GM18873 (cell line): Measurements from ENCODE around the gene TP53TG3C.
"Not testable (repeated sequence)": the region's sequence is repeated elsewhere in the genome, so short reads cannot be mapped to it uniquely, and the experiment has no call there.

Source experiments
- ATAC-seq: cut with Tn5 transposase; IDR thresholded peaks from one replicate; pipeline ENCODE4 v1.9.1; 2021; ENCODE audit warnings: mild to moderate bottlenecking, moderate library complexity, moderate number of reproducible peaks; ENCODE audit not compliant: unreplicated experiment, low FRiP score

TP53TG3C gene

GRCh38 chr16:33193926-33194325 is at the start of gene TP53TG3C:
Gene TP53TG3C, plus strand, starts transcription at chr16:33194226. Its CDS starts 68 bp downstream, at chr16:33194294.
- not testable (repeated sequence) for ATAC-seq
